Adrenal gland (tissue), 12 donors: ENCODE measurements around the gene CPM. TPM values are rescaled to one million over a fixed set of nuclear protein-coding genes. Genes with fewer than 3 reads are reported as not detected.

Experiments used
- DNase-seq, 7 donors: peaks; one replicate each; pipeline ENCODE4 v3.0.0-alpha.2; 2019 to 2020
- H3K27ac ChIP-seq, 5 donors: fragments of 200-600 bp; sonication (generic) in 4 of 5; 1 replicate in 3 of 5; 2 replicates in 2 of 5; pipeline versions ENCODE4 v1.5.1 to v1.8.0; 2016 to 2020; ENCODE audit warnings: mild to moderate bottlenecking in 1 of 5
- H3K27me3 ChIP-seq: fragments of 200-600 bp; 2 replicates; pipeline ENCODE4 v1.8.0; 2021
- H3K36me3 ChIP-seq, 2 donors: fragments of 200-600 bp; replicated peaks in 1 of 2; 1 replicate in 1 of 2; 2 replicates in 1 of 2; pipeline versions ENCODE4 v1.5.1 to v1.8.0; 2018 to 2022
- H3K4me1 ChIP-seq, 2 donors: fragments of 200-600 bp; replicated peaks in 1 of 2; 1 replicate in 1 of 2; 2 replicates in 1 of 2; pipeline versions ENCODE4 v1.5.1 to v1.8.0; 2018 to 2021
- H3K4me3 ChIP-seq, 4 donors: fragments of 200-600 bp; sonication (generic) in 3 of 4; one replicate each; pipeline ENCODE4 v1.5.1; 2016 to 2018
- H3K9me3 ChIP-seq, 3 donors: fragments of 200-600 bp; sonication (generic) in 1 of 3; replicated peaks in 1 of 3; 1 replicate in 2 of 3; 2 replicates in 1 of 3; pipeline versions ENCODE4 v1.5.1 to v1.8.0; 2016 to 2021
- CTCF ChIP-seq, 6 experiments: fragments of 450-650 bp in 4 of 6; fragments of 200-600 bp in 2 of 6; sonication (generic) in 1 of 6; IDR thresholded peaks; 1 replicate in 5 of 6; 2 replicates in 1 of 6; pipeline versions ENCODE4 v1.5.1 to v1.8.0; 2016 to 2021; ENCODE audit warnings: antibody characterized with exemption in 6 of 6, mild to moderate bottlenecking in 2 of 6, moderate library complexity in 1 of 6
- POLR2A ChIP-seq, 2 donors: fragments of 450-650 bp; IDR thresholded peaks; one replicate each; pipeline ENCODE4 v1.6.1; 2017; ENCODE audit warnings: antibody characterized with exemption in 2 of 2, mild to moderate bottlenecking in 2 of 2, moderate library complexity in 1 of 2
- WGBS, 4 donors: extraction: QIAGEN DNeasy Blood & Tissue Kit in 2 of 4; methylation state at CpG; one replicate each; pipeline versions ENCODE4 v1.1.5 to v1.1.7; 2013 to 2017; 5-methylcytosine and 5-hydroxymethylcytosine counted together
- intact Hi-C, 2 donors: fragments of 100-400 bp; cut with DNase I; formaldehyde crosslinking; loops; one replicate each; pipeline versions ENCODE4 v1.14.1 to v1.15.0; 2022 to 2023
- polyA plus RNA-seq, 3 donors: library from polyadenylated mRNA; stranded (reverse); fragments of 200-250 nt in 2 of 3; fragments of 350-450 nt in 1 of 3; fragmentation: Illumina TruSeq in 1 of 3; extraction: RNeasy Lipid Tissue Mini Kit (QIAGEN cat#74804) in 1 of 3; gene quantifications; one replicate each; pipeline ENCODE4 v1.2.3, GENCODE V29; 2013 to 2014
- total RNA-seq, 9 donors: library from RNA; depleted of rRNA in 4 of 9; stranded (reverse); fragments of >200 nt in 4 of 9; fragments of 120-200 nt in 1 of 9; fragmentation: NEBNext Ultra II Directional in 1 of 9; extraction: Animal tissue kit (Norgen Biotek cat#: 25700) in 1 of 9; gene quantifications; one replicate each; pipeline versions ENCODE4 v1.1.0 to v1.2.4, GENCODE V29; 2013 to 2023
- donor health status: healthy with polysubstance abuse.
- donor health status: Bipolar disorder and iron deficiency.
- donor health status: DM: yes; HTN: yes; CAD: no.
- donor health status: DM: no; HTN: no; CAD: no.
- donor health status: DM: no; HTN: no; CAD: no.
- donor health status: DM: yes; HTN: yes; CAD: no.

CPM gene
- total and polyA plus RNA-seq, 12 donors: 10.8 to 170 (median 53.5) TPM

DNA sequence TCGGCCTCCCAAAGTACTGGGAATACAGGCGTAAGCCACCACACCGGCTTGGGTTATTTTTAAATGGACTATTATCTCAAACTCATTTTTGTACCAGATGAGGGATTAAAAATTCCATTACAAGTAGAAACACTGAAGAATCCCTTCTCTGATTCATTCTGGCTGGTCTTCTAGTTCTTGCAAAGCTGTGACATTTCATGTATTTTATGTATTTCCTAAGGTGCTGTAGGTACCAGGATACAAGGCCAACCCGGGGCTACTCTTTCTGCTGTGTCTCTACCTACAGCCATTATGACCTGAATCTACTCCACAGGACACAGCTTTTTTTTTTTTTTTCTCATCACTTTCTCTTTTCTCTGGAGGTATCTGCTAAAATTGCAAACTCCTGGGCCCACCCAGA lies 24.9 kb downstream of the CPM start:
- TF ChIP-seq POLR2A (IDR thresholded peaks at IDR 0.05) (no peak), CTCF (IDR thresholded peaks at IDR 0.05) (no peak)
- intact Hi-C loops: no loop called here
- DNase-seq: no peak
- Histone ChIP-seq H3K4me1 (no peaks in the 10 kb centered on the region), H3K4me3 (no peak overlapping the region), H3K9me3 (no peaks in the 10 kb centered on the region), H3K36me3 (no peaks in the 10 kb centered on the region), H3K27ac (no peak overlapping the region), H3K27me3 (no peaks in the 10 kb centered on the region)
- 93 to 96% (median 96%) methylated on average over 4 of the region's 4 CpGs for WGBS, 4 donors

GRCh38 chr12:68905733-68906132 lies 27.2 kb downstream of the CPM start:
- TF ChIP-seq POLR2A (IDR thresholded peaks at IDR 0.05) (no peak), CTCF (IDR thresholded peaks at IDR 0.05) (no peak)
- Histone ChIP-seq H3K4me1 (no peaks in the 10 kb centered on the region), H3K27me3 (no peaks in the 10 kb centered on the region), H3K36me3 (no peaks in the 10 kb centered on the region), H3K4me3 (no peak overlapping the region), H3K27ac (no peak overlapping the region), H3K9me3 (no peaks in the 10 kb centered on the region)
- WGBS, 4 donors: 95 to 96% (median 96%) methylated on average over 3 to 4 of the region's 4 CpGs
- DNase-seq: no peak
- intact Hi-C loops: no loop called here

DNA sequence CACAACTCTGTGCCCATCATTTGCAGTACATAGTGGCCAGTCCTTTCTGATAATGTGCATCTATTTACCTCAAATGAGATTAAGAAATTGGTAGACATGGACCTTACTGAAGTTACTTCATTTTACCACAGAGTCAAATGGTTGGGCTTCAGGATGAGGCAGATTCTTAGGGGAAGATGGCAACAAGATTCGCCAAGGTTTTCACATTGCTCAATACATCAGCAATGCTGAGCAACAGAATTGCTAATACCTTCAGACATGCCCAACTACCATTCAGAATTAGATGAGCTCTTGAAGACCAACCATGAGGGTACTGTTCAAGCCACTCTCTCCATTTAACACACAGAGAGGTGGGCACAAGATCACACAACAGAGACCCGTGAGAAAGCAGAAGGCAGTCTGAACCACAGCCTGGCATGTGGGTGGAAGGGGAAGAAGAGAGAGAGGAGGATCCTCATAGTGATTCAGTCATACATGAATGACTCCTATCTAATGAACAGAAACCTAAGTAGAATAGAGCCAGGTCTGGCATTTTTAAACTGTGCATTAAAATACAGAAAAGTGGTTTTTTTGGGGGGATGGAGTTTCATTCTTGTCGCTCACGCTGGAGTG lies 28.5 kb downstream of the CPM start:
- no peak for DNase-seq
- no peaks in the 10 kb centered on the region for H3K4me1 ChIP-seq
- intact Hi-C loops: no loop called here
- no peaks in the 10 kb centered on the region for H3K9me3 ChIP-seq
- H3K27ac ChIP-seq: no peak overlapping the region
- 59 to 87% (median 80%) methylated on average over 4 of the region's 4 CpGs for WGBS, 4 donors
- no peaks in the 10 kb centered on the region for H3K36me3 ChIP-seq
- no peak for TF ChIP-seq POLR2A (IDR thresholded peaks at IDR 0.05)
- TF ChIP-seq CTCF (IDR thresholded peaks at IDR 0.05): no peak
- H3K27me3 ChIP-seq: no peaks in the 10 kb centered on the region
- no peak overlapping the region for H3K4me3 ChIP-seq

- Histone ChIP-seq H3K36me3 (no peaks in the 10 kb centered on the region), H3K9me3 (no peaks in the 10 kb centered on the region), H3K4me3 (no peak overlapping the region), H3K27me3 (no peaks in the 10 kb centered on the region), H3K4me1 (no peaks in the 10 kb centered on the region), H3K27ac (no peak overlapping the region)
- DNase-seq: no peak
- WGBS, 4 donors: 76 to 80% (median 79%) methylated on average over 8 of the region's 8 CpGs
- intact Hi-C loops: no loop called here
- TF ChIP-seq POLR2A (IDR thresholded peaks at IDR 0.05) (no peak), CTCF (IDR thresholded peaks at IDR 0.05) (no peak)
Observed at GRCh38 chr12:68903511-68903910, 29.5 kb downstream of the CPM start.
